Stimulated activated CD8-positive, alpha-beta memory T cell treated with anti-CD3 and anti-CD28 coated beads, Interleukin-7, amount 100 ng/mL, for 48 hours (primary cell): Measurements from ENCODE around the gene RNF217.
"Not testable (repeated sequence)": the region's sequence is repeated elsewhere in the genome, so short reads cannot be mapped to it uniquely, and the experiment has no call there.

ENCODE experiments used
- DNase-seq, 2 donors: peaks; one replicate each; pipeline ENCODE4 v3.0.0-alpha.2; 2020; ENCODE audit warnings: low read depth in 1 of 2; ENCODE audit errors: extremely low read depth in 1 of 2

The RNF217 gene

DNA sequence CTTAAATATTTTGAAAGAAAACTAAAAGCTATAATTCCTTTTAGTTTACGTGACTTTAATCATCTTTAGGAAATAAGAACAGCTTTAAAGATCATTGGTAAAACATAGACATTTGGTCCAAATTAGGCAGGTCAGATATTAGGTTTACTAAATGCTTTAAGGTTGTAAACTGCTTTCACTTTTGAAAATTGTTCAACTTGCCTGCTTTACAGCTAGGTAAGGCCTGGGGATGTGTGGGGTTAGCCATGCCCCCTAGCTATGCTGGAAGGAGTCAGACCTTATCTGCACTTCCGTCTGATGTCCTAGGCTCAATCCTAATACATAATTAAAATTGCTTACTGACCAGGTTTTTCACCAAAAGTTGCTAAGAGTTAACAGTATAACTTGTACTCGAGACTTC, 160.8 kb downstream of the RNF217 start:
- no peak for DNase-seq

DNA sequence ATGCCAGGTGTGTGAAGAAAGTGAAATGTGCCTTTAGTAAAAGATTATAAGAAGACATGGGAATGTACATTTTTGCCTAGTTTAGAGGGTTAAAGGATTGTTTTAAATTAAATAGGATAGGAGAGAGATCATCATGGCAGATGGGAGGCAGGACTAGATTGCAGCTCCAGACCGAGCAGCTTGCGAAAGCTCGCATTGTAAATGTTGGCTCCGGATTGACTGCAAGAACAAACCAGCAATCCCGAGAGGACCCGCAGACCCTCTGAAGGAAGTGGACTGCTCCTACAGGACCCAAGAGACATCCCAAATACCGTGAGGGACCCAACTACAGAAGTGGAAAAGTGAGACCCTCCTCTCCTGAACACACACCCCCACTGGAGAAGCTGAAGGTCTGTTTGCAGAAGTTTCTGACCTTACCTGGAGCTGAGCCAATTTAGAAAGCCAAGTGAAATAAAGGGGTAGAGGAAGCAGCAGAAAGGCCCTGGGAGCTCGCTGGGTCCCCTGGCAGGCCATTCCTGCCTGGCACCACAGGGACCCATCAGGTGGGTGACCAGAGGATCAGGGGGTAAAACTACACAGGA, 161.3 kb downstream of the RNF217 start:
- no peak for DNase-seq

DNA sequence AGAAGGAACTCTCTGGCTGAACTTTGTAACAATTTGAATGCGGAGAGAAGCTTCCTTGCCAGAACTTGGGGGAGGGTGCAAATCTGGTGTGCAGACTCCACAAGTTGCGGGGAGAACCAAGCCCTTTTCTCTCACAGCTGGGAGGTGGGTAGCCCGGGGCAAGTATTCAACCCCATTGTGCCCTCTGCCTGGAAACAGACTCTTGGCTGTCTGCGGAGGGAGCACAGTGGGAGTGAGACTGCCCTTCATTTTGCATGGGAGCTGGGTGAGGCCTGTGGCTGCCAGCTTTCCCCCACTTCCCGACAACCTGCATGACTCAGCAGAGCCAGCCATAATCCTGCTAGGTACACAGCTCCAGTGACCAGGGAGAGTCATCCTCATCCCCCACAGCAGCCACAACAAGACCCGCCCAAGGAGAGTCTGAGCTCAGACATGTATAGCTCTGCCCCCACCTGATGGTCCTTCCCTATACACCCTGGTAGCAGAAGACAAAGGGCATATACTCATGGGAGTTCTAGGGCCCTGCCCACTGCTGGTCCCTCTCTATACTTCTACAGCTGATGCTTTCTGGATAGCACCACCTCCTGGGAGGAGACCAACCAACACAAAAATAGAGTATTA, 161.9 kb downstream of the RNF217 start:
- DNase-seq, result no peak

DNA sequence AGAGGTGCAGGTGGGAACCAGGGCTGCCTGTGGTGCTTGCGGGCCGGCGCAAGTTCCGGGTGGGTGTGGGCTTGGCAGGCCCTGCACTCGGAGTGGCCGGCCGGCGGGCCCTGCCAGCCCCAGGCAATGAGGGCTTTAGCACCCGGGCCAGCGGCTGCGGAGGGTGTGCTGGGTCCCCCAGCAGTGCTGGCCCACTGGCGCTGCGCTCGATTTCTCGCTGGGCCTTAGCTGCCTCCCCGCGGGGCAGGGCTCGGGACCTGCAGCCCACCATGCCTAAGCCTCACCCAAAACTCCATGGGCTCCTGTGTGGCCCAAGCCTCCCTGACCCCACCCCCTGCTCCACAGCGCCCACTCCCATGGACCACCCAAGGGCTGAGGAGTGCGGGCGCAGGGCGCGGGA, 163.6 kb downstream of the RNF217 start:
- DNase-seq, result not testable (repeated sequence)

DNA sequence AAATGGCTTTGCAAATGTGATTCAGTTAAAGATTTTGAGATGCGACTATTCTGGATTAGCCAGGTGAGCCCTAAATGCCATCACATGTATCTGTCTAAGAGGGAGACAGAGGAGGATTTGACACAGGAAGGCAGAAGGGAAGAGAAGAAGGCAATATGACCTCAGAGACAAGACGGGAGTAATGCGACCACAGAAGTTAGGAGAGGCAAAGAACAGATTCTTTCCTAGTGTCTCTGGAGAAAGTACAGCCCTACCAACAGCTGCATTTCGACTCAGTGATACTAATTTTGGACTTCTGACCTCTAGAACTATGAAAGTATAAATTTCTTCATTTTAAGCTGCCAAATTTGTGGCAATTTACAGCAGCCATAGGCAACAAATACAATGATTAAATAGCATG, 167.1 kb downstream of the RNF217 start:
- no peak for DNase-seq

DNA sequence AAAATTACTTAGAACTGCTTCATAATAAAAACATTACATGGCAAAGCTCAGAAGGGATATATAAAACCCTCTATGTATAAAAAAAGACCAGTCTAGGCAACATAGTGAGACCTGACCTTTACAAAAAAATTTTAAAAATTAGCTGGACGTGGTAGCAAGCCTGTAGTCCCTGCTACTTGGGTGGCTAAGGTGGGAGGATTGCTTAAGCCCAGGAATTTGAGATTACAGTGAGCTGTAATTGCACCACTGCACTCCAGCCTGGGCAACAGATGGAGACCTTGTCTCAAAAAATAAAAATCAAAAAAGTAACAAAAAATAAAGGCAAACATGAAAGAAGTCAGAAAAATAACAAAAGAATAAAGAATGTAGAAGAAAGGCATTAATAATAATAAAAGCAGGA, 169.8 kb downstream of the RNF217 start:
- DNase-seq, result no peak

DNA sequence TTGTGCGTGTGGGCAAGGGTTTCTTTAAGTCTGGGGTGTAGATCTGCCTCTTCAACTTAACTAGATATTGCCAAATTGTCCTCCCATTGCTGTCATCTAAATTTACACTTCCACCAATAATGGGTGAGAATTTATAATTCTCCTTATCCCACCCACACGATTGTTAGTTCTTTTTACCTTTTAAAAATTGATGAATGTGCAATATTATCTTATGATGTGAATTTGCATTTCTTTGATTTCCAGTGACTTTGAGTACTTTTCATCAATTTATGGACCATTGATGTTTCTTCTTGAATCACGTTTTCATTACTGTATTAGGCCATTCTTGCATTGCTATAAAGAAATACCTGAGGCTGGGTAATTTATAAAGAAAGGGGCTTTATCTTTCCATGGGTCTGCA, 174.1 kb downstream of the RNF217 start:
- no peak for DNase-seq

DNA sequence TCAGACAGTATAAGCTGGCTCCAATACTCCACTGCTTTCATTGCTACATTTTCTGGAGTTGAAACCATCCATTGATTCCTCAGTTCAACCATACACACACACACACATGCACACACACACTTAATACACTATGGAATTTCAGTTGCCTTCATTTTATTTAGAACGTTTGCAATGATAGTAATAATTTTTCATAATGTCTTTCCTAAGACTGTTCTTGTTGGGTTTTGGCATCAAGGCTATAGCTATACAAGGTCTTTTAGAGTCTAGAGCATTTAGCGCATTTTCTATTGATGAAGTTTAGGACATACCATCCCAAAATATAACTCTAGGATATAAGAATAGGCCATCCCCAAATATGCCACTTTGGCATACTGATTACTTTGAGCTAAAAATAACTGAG, 175.8 kb downstream of the RNF217 start:
- DNase-seq, result no peak

DNA sequence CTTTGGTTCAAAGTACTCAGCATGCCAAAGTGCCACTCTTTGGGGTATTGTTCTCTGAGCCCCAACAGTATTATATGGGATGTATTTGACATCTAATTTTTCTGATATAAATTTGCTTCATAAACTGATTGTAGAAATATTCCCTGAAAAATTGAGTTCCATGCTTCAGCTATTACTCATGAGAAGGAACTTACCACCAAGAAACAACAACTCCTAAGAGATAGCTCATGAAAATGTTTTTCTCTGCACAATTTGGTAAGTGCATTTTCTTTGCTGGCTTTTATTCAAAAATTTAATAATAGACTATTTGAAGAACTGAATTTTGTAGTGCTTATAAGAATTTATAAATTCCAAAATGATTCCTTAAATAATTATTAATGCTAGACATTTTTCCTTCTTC, 178.6 kb downstream of the RNF217 start:
- no peak for DNase-seq
